NCI-H1048 (cell line): ENCODE measurements around the gene EPHA7.

ENCODE experiments used
- DNase-seq: peaks from one replicate; lab custom pipeline; 2025; lab: John Stamatoyannopoulos, UW

The EPHA7 gene

DNA sequence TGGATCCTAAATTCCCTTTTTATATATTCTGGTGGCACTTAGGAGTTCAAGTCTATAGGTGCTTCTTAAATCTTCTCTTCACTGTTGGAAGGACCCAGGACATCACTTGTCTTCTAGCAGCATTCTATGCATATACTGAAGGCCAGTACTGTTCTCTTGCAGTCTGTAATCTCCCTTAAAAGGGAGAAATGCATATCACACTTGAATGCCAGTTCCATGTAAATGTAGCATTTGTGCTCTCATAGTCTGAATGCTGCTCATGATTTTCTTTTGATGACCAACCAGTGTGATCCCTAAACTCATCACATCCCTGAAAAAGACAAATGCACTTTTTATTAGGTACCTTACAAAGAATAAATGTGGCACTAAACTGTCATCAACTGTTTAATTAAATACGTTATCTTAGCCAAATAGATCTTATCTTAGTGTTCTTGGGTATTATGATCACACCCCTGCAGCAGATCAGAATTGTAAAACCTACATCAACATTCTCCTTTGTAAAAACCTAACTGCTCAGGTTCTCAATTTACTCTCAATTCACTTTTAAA, 176.1 kb downstream of the EPHA7 start:
- DNase-seq: no peak

DNA sequence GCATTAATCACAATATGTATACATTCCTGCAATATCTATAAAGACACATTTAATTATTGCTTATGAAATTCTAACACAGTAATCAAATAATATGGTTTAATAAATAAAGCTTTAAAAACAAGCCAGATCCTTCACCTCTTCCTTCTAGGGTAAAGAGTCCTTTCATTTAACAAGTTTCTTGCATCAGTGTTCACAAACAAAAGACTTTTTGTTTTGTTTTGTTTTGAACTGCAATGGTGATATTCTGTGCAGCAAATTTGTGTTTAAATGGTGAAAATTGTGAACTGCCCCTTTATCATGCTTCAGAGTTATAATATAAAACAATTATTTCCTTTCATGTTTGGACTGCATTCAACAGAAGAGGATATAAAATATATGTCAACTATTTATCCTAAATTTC, 177.3 kb downstream of the EPHA7 start:
- no peak for DNase-seq

DNA sequence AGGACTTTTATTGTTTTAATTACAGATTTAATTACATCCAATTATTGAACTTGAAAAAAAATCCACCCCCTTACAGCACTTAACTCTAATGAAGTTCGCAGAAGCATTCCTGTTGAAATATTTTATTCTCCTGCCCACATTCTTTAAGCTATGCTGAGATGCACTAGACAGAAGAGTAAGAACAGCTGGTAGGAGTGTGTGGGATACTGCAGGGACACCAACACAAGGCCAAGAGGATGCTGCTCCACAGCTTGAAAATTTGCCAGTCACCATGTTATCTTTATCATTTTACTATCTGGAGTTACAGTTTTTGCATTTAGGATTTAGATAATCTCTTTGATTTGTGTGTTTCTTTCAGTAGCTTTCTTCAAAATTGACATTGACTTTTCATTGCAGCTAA, 180.7 kb downstream of the EPHA7 start:
- DNase-seq: no peak

- no peak for DNase-seq
Observed at GRCh38 chr6:93235775-93236174, 183.6 kb downstream of the EPHA7 start.

- no peak for DNase-seq
Observed at GRCh38 chr6:93226822-93227221, 192.5 kb downstream of the EPHA7 start.

GRCh38 chr6:93222071-93222851, 197.1 kb downstream of the EPHA7 start:
- no peak for DNase-seq

GRCh38 chr6:93219447-93219846, 199.9 kb downstream of the EPHA7 start:
- DNase-seq: no peak

GRCh38 chr6:93218096-93218495, 201.3 kb downstream of the EPHA7 start:
- no peak for DNase-seq

- DNase-seq: no peak
Observed at GRCh38 chr6:93213028-93213427, 206.3 kb downstream of the EPHA7 start.

DNA sequence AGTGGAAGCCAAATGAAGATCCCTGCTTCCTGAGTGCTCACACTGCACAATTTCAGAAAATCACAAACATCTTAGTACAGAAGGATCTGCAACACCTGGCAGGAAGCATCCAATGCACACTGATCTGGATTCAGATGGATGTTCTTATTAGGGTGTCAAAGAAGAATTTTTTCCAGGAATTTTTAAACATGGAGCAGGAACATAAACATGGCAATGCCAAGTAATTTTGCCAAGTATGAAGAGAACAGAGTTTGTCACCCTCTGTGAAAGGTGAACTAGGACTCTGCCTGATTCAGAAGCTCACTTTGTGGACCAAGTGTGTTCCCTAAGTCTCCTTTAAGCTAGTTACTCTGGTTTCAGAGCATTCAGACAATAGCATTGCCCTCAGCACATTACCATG, 208.5 kb downstream of the EPHA7 start:
- DNase-seq: no peak

DNA sequence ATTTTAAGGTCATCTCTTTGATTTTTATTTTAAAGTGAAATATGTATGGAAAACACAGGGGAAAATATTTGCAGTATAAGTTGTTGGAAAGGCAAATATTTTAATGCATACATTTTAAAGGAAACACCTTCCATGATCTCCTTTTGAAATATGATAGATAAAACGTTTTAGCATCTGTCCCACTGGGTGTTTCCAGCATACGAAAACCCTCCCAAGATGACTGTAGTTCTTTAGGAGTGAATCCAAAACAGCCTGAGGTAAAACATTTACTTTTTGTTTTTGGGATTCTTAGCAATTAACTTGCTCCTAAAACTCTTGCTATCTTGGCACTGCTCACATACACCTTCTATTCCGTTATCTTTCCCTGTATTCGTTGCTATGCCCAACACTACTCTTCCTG, 210.0 kb downstream of the EPHA7 start:
- no peak for DNase-seq

DNA sequence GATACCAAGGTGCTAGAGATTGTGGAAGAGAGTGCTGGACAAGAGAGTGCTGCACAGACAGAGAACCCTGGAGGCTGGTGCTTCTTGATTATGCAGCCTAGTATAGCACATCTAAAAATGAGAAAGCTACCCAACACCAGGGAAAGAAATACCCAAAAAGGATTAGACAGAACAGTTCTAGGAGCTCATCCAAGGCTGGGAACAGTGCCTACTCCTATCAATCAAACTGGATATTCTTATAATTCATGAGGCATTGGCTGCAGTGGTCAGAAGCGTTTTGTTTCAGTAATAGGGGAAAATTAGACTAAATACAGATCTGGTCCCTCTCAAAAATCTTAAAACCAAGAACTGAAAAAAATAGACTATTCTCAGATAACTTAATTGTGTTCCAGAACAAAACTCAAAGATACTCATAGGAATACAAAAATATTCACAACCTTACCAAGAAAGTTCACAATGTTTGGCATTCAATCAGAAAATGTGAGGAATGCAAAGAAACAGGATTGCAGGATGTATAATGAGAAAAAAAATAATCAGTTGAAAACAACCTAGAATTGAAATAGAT, 222.9 kb downstream of the EPHA7 start:
- no peak for DNase-seq

- DNase-seq: no peak
Observed at GRCh38 chr6:93194480-93194879, 224.9 kb downstream of the EPHA7 start.

- DNase-seq: no peak
Observed at GRCh38 chr6:93193868-93194267, 225.5 kb downstream of the EPHA7 start.
